GM12878 (cell line): ENCODE measurements around the gene CHMP2B. TPM values are rescaled to one million over a fixed set of nuclear protein-coding genes. Genes with fewer than 3 reads are reported as not detected.

ENCODE experiments used
- ATAC-seq: fragments of 200-7000 bp; cut with Tn5 transposase; 3 replicates; pipeline ENCODE4 v1.9.1; 2020; ENCODE audit warnings: mild to moderate bottlenecking, moderate library complexity
- BruUV-seq: library from RNA; stranded (reverse); fragments of 400-500 nt; replicated peaks from 2 replicates; lab custom pipeline; 2021; lab: Mats Ljungman, UMichigan
- CTCF ChIA-PET: fragments of 300-600 bp; sonication (Branson Sonifier 250); formaldehyde crosslinking; extraction: SDS; loops from one replicate; lab custom pipeline; 2021; ENCODE audit warnings: inconsistent platforms; lab: Yijun Ruan, JAX
- POLR2A ChIA-PET: fragments of 350-600 bp; formaldehyde crosslinking; extraction: SDS; loops from one replicate; lab custom pipeline; 2021; ENCODE audit warnings: inconsistent platforms; lab: Charles Lee
- RAD21 ChIA-PET: fragments of 300-600 bp; sonication (Branson Sonifier 250); formaldehyde crosslinking; loops from one replicate; lab custom pipeline; 2023; ENCODE audit warnings: antibody characterized with exemption; ENCODE audit not compliant: unreplicated experiment; lab: Charles Lee
- SMC1A ChIA-PET: fragments of 300-600 bp; sonication (Branson Sonifier 250); formaldehyde crosslinking; loops from one replicate; lab custom pipeline; 2023; ENCODE audit not compliant: unreplicated experiment, uncharacterized antibody; lab: Charles Lee
- DNase-seq: peaks from one replicate; pipeline ENCODE4 v3.0.0-alpha.2; 2011; ENCODE audit warnings: low read depth, low spot score
- FAIRE-seq: peaks from 3 replicates; lab custom pipeline; 2011; peaks lifted over from hg19 to GRCh38; lab: Jason Lieb, UNC
- H2AFZ ChIP-seq: 2 replicates; pipeline ENCODE4 v1.6.0; 2011; ENCODE audit warnings: low read depth, low read length, control low read depth; ENCODE audit not compliant: control insufficient read depth
- H3K27ac ChIP-seq: 2 replicates; pipeline ENCODE4 v1.5.1; 2011; ENCODE audit warnings: control low read depth; ENCODE audit not compliant: control insufficient read depth, insufficient read depth
- H3K27me3 ChIP-seq, 2 experiments: replicated peaks in 1 of 2; 2 replicates each; pipeline versions ENCODE4 v1.6.0 to v1.6.1; 2011; ENCODE audit warnings: low read length in 1 of 2; ENCODE audit not compliant: control insufficient read depth in 2 of 2, insufficient read depth in 2 of 2
- H3K36me3 ChIP-seq, 2 experiments: 2 replicates each; pipeline ENCODE4 v1.5.1; 2011; ENCODE audit warnings: low read length in 1 of 2; ENCODE audit not compliant: control insufficient read depth in 2 of 2, insufficient read depth in 2 of 2
- H3K4me1 ChIP-seq: 2 replicates; pipeline ENCODE4 v1.6.1; 2011; ENCODE audit warnings: mild to moderate bottlenecking, low read length, moderate library complexity, mixed read lengths; ENCODE audit not compliant: control insufficient read depth, insufficient read depth
- H3K4me2 ChIP-seq: 2 replicates; pipeline ENCODE4 v1.6.0; 2011; ENCODE audit warnings: control low read depth; ENCODE audit not compliant: control insufficient read depth, insufficient read depth
- H3K4me3 ChIP-seq: fragments of 200-600 bp; sonication (generic); 2 replicates; pipeline ENCODE4 v1.5.1; 2016
- H3K79me2 ChIP-seq: 2 replicates; pipeline ENCODE4 v1.6.0; 2011; ENCODE audit warnings: low read length; ENCODE audit not compliant: control insufficient read depth, insufficient read depth
- H3K9ac ChIP-seq: 2 replicates; pipeline ENCODE4 v1.8.0; 2011; ENCODE audit warnings: low read length, control low read depth, mixed read lengths; ENCODE audit not compliant: control insufficient read depth, insufficient read depth
- H3K9me3 ChIP-seq: replicated peaks from 3 replicates; pipeline ENCODE4 v1.5.1; 2011; ENCODE audit warnings: mild to moderate bottlenecking, low read length; ENCODE audit not compliant: control insufficient read depth, insufficient read depth
- H4K20me1 ChIP-seq: 2 replicates; pipeline ENCODE4 v1.6.0; 2011; ENCODE audit not compliant: control insufficient read depth, insufficient read depth
- LARP7 ChIP-seq: fragments of 450-650 bp; IDR thresholded peaks from 2 replicates; pipeline ENCODE4 v1.6.1; 2017; ENCODE audit warnings: mild to moderate bottlenecking
- WGBS: methylation state at CpG from one replicate; pipeline ENCODE4 v1.1.6; 2016; ENCODE audit warnings: low lambda C conversion rate; ENCODE audit not compliant: insufficient replicate concordance, insufficient coverage; ENCODE audit errors: missing lambda C conversion rate; 5-methylcytosine and 5-hydroxymethylcytosine counted together
- in situ Hi-C: fragments of 300-500 bp; cut with MboI; formaldehyde crosslinking; loops from 9 replicates; pipeline ENCODE4 v1.14.3; 2018; ENCODE audit warnings: mixed read lengths
- intact Hi-C: fragments of 100-400 bp; cut with micrococcal nuclease; formaldehyde crosslinking; loops from one replicate; pipeline ENCODE4 v1.14.2; 2022; ENCODE audit not compliant: unreplicated experiment
- polyA plus RNA-seq, 11 experiments: library from polyadenylated mRNA; depleted of rRNA in 4 of 11; unstranded in 6 of 11; stranded (reverse) in 5 of 11; fragments of >200 nt; fragmentation: Nextera tagmentation in 4 of 11; fragmentation: Illumina TruSeq in 1 of 11; extraction: Ambion mirVana in 4 of 11; extraction: Trizol in 1 of 11; gene quantifications; 1 replicate in 1 of 11; 2 replicates in 10 of 11; pipeline versions ENCODE4 v1.2.1 to v1.2.3, GENCODE V29; 2011 to 2016; ENCODE audit warnings: inconsistent platforms in 2 of 11, missing spikeins in 2 of 11, low read depth in 1 of 11
- total RNA-seq, 4 experiments: library from RNA; depleted of rRNA in 3 of 4; stranded (reverse); fragments of >200 nt in 3 of 4; fragmentation: Illumina TruSeq in 1 of 4; extraction: Trizol in 1 of 4; gene quantifications; 2 replicates each; pipeline versions ENCODE4 v1.2.1 to v1.2.3, GENCODE V29; 2013 to 2021
- TF ChIP-seq, protein P1 (sequence below): fragments of 450-650 bp; IDR thresholded peaks from 2 replicates; pipeline ENCODE4 v1.6.1; 2017; ENCODE audit warnings: borderline replicate concordance
- TF ChIP-seq, protein P2 (sequence below): fragments of 450-650 bp; IDR thresholded peaks from 2 replicates; pipeline ENCODE4 v1.6.1; 2018; ENCODE audit warnings: borderline replicate concordance, mild to moderate bottlenecking; ENCODE audit not compliant: partially characterized antibody
- TF ChIP-seq, protein P3 (sequence below): IDR thresholded peaks from 2 replicates; pipeline ENCODE4 v1.6.1; 2012; ENCODE audit warnings: low read length, inconsistent platforms

The CHMP2B gene
- total and polyA plus RNA-seq, 10 of the 15 experiments (the other 5 are each of a cell fraction or from before 2014, with no cell fraction given) = 14.9 to 54.8 (median 24.6) TPM

DNA sequence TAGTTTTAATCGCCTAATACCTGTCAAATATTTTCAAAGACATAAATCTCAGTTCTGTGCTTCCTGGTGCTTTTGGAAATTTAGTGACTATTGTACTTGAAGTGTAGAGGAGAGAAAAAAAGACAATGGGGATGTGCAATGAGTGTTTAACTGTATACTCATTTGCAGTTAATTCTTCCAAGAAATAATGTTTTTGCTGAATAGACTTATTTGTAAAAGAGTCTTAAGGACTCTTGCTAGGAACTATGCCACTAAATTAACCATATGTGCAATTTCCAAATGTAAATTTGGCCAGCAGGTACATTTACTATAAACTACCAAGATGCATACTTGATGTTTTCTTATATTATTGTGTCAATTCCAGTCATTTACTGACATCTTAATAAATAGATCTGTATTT is 2.0 kb downstream of the CHMP2B start (continued):
- no peak for TF ChIP-seq LARP7

DNA sequence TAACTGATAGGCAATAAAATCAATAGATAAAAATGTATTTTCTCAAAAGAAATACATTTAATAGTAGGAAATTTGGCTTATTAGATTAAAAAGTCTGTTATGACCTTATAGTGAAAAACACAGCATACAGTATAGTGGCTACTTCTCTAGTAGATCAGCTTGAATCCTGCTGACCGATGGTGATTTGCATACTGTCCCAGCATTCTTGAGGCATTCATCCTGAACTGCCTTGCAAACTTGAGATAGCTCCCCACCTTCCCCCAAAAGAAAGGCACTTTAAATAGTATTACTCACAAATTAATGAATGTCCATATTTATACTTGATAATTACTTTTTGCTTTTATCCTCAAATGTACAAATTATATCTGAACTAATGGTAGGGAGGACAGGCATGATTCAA is 6.7 kb downstream of the CHMP2B start:
- Histone ChIP-seq H3K4me3 (no peak overlapping the region), H4K20me1 (no peaks in the 10 kb centered on the region), H3K9ac (no peak overlapping the region), H3K4me2 (no peak overlapping the region), H3K4me1 (no peaks in the 10 kb centered on the region), H3K27ac (no peak overlapping the region), H3K79me2 (peaks cover under 1% of the 10 kb centered on the region), H3K36me3 (peaks cover 0 to 6% of the 10 kb centered on the region in 2 experiments; a peak in 1 of 4 replicates), H3K9me3 (peaks cover 2% of the 10 kb centered on the region), H3K27me3 (no peaks in the 10 kb centered on the region), H2AFZ (no peak overlapping the region)
- FAIRE-seq = no peak
- TF ChIP-seq, protein P1, sequence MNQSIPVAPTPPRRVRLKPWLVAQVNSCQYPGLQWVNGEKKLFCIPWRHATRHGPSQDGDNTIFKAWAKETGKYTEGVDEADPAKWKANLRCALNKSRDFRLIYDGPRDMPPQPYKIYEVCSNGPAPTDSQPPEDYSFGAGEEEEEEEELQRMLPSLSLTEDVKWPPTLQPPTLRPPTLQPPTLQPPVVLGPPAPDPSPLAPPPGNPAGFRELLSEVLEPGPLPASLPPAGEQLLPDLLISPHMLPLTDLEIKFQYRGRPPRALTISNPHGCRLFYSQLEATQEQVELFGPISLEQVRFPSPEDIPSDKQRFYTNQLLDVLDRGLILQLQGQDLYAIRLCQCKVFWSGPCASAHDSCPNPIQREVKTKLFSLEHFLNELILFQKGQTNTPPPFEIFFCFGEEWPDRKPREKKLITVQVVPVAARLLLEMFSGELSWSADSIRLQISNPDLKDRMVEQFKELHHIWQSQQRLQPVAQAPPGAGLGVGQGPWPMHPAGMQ = no peak
- TF ChIP-seq, protein P2, sequence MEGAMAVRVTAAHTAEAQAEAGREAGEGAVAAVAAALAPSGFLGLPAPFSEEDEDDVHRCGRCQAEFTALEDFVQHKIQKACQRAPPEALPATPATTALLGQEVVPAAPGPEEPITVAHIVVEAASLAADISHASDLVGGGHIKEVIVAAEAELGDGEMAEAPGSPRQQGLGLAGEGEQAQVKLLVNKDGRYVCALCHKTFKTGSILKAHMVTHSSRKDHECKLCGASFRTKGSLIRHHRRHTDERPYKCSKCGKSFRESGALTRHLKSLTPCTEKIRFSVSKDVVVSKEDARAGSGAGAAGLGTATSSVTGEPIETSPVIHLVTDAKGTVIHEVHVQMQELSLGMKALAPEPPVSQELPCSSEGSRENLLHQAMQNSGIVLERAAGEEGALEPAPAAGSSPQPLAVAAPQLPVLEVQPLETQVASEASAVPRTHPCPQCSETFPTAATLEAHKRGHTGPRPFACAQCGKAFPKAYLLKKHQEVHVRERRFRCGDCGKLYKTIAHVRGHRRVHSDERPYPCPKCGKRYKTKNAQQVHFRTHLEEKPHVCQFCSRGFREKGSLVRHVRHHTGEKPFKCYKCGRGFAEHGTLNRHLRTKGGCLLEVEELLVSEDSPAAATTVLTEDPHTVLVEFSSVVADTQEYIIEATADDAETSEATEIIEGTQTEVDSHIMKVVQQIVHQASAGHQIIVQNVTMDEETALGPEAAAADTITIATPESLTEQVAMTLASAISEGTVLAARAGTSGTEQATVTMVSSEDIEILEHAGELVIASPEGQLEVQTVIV = no peak
- TF ChIP-seq, protein P3, sequence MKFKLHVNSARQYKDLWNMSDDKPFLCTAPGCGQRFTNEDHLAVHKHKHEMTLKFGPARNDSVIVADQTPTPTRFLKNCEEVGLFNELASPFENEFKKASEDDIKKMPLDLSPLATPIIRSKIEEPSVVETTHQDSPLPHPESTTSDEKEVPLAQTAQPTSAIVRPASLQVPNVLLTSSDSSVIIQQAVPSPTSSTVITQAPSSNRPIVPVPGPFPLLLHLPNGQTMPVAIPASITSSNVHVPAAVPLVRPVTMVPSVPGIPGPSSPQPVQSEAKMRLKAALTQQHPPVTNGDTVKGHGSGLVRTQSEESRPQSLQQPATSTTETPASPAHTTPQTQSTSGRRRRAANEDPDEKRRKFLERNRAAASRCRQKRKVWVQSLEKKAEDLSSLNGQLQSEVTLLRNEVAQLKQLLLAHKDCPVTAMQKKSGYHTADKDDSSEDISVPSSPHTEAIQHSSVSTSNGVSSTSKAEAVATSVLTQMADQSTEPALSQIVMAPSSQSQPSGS = no peak
- RAD21 ChIA-PET = no interaction called here
- intact Hi-C loops (no loop called here), in situ Hi-C loops (no loop called here)
- DNase-seq = no peak
- SMC1A ChIA-PET = interaction anchor here (1.8 kb wide), 1 partner anchor 27 kb away, joined by 6 read pairs; no protein-coding TSS in a partner anchor
- POLR2A ChIA-PET = interaction anchor here (0.8 kb wide), 1 partner anchor 13 kb away, joined by 3 read pairs; no protein-coding TSS in a partner anchor
- WGBS = 95% methylated on average over 1 of the region's 1 CpG
- no peak for ATAC-seq
- CTCF ChIA-PET = interaction anchor here (1.2 to 1.6 kb wide), 2 partner anchors 26 to 856 kb away, joined by 3 to 12 read pairs; no protein-coding TSS in a partner anchor
- no TSS peak for BruUV-seq
